ENCODE data around the gene ARRDC2. TPM values are rescaled to one million over a fixed set of nuclear protein-coding genes. Genes with fewer than 3 reads are reported as not detected.
A peak's percentile ranks its signal among the peaks of the same experiment; 100 is the strongest.

The ARRDC2 gene
- total and polyA plus RNA-seq, 10 of the 15 experiments (the other 5 are each of a cell fraction or from before 2014, with no cell fraction given), result 0.48 to 10.1 (median 4.8) TPM

GRCh38 chr19:18044825-18045304 lies 36.9 kb downstream of the ARRDC2 start (continued):
- TF ChIP-seq BCL3 (IDR thresholded peaks at IDR 0.05; ENCODE audit: borderline replicate concordance, insufficient read depth, low read depth, low read length, poor library complexity, severe bottlenecking), result peak; percentile 86
- no peak for TF ChIP-seq SUPT20H (IDR thresholded peaks at IDR 0.05; ENCODE audit: borderline replicate concordance, control insufficient read depth, low read depth, low read length)
- no peak for TF ChIP-seq ZNF687 (IDR thresholded peaks at IDR 0.05)
- TF ChIP-seq SKIL (IDR thresholded peaks at IDR 0.05; ENCODE audit: low read depth, poor library complexity, severe bottlenecking), result peak; percentile 97
- no peak for TF ChIP-seq POLR2A (IDR thresholded peaks at IDR 0.05; ENCODE audit: low read depth, low read length)
- no peak for TF ChIP-seq PAX8 (IDR thresholded peaks at IDR 0.05)
- TF ChIP-seq BMI1 (IDR thresholded peaks at IDR 0.05; ENCODE audit: borderline replicate concordance), result peak; percentile 35
- peak; percentile 93 for TF ChIP-seq TBL1XR1 (IDR thresholded peaks at IDR 0.05; ENCODE audit: low read depth, low read length)
- TF ChIP-seq MEF2A (IDR thresholded peaks at IDR 0.05; ENCODE audit: insufficient read depth, low read depth, low read length), result peak; percentile 76
- TF ChIP-seq PML (IDR thresholded peaks at IDR 0.05; ENCODE audit: low read length), result peak; percentile 21; the same call in 1 of the 2 replicates
- TF ChIP-seq POLR2AphosphoS5 (IDR thresholded peaks at IDR 0.05; ENCODE audit: low read length), result no peak
- TF ChIP-seq ZBTB11 (CRISPR knock-in tag; IDR thresholded peaks at IDR 0.05), result no peak
- no peak for TF ChIP-seq KLF5 (IDR thresholded peaks at IDR 0.05; ENCODE audit: partially characterized antibody)
- TF ChIP-seq SUZ12 (IDR thresholded peaks at IDR 0.05; ENCODE audit: unreplicated experiment), result no peak
- peak in 1 of 2 experiments; percentile 15; a peak in 1 of 4 replicates for TF ChIP-seq CEBPB (IDR thresholded peaks at IDR 0.05; ENCODE audit: borderline replicate concordance in 1 of 2, low read depth in 2 of 2, low read length in 2 of 2)
- peak; percentile 17; the same call in 1 of the 2 replicates for TF ChIP-seq SMC3 (IDR thresholded peaks at IDR 0.05; ENCODE audit: borderline replicate concordance, low read length)
- peak; percentile 97 for TF ChIP-seq NBN (IDR thresholded peaks at IDR 0.05)

All from GM12878 (cell line).